ENCODE data around the gene BAIAP3.

DNA sequence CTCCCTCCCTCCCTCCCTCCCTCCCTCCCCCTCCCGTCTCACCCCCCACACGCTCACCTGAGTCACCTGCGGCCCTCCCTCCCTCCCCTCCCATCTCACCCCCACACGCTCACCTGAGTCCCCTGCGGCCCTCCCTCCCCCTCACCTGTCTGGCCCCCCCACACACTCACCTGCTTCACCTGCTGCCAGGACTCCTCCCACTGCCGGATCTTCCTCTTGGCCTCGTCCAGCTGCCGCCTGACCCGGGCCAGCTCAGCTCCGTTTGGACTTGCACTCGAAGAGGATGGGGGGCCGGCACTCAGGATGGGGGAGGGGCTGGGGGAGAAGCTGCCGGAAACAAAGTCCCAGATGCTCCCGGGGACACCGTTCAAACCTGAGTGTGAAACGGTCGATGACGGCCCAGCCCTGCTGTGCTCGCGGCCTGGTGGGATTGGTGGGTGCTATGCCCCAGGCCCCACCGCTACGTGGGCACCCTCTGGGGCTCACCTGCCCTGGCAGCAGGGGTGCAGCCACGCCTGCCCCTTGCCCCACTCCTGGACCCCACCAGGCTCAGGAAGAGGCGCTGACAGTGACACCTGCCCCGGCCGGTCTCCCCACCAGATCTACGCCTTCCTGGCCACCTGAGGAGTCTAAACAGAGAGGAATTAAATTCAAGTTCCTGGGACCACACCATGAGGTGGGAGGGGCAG is 34.2 kb downstream of the BAIAP3 start:
- TF ChIP-seq, protein P1, sequence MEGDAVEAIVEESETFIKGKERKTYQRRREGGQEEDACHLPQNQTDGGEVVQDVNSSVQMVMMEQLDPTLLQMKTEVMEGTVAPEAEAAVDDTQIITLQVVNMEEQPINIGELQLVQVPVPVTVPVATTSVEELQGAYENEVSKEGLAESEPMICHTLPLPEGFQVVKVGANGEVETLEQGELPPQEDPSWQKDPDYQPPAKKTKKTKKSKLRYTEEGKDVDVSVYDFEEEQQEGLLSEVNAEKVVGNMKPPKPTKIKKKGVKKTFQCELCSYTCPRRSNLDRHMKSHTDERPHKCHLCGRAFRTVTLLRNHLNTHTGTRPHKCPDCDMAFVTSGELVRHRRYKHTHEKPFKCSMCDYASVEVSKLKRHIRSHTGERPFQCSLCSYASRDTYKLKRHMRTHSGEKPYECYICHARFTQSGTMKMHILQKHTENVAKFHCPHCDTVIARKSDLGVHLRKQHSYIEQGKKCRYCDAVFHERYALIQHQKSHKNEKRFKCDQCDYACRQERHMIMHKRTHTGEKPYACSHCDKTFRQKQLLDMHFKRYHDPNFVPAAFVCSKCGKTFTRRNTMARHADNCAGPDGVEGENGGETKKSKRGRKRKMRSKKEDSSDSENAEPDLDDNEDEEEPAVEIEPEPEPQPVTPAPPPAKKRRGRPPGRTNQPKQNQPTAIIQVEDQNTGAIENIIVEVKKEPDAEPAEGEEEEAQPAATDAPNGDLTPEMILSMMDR (IDR thresholded peaks at IDR 0.05 in 4 of 5, conservative IDR thresholded peaks at IDR 0.05 in 1 of 5) = no peak
- TF ChIP-seq POLR2A (IDR thresholded peaks at IDR 0.05) = no peak
